GM19193 (cell line): ENCODE data around the gene SEC24D.

Source experiments
- POLR2A ChIP-seq: IDR thresholded peaks from 4 replicates; pipeline ENCODE4 v1.6.1; 2011; ENCODE audit not compliant: insufficient read depth, insufficient read length; ENCODE audit errors: extremely low read depth

SEC24D gene

DNA sequence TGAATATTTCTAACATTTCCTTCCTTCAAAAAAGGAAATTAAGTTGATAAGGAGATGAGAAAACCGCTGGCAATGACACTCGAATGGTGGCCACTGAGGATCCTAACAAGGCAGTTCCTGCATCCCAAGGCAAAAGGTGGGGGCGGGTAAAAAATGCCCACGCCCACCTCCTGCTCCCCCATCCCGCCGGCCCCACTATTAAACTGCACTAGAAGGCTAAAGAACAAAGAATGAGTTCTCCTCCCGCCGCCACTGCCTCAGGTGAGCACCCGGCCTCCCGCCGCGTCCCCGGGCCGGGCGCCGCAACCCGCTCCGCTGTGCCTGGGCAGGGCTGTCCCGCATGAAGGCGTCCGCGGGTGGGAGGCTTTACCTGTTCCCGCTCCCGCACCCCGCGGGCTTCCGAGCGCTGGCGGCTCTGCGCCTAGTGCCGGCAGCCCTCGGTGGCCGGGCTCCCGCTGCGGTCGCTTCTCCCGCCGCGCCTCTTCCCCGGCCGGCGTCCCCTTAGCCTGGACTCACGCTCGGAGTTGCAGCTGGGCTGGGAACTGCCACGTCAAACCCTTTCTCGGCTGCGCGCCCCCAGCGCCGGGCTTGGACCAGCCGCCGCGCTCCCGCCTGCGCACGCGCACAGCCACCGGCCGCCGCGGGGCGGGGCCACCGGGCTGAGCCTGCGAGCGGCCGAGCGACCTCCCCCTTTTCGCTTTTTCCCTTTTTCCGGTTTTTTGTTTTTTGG, at the start of gene SEC24D:
Gene SEC24D, minus strand, starts transcription at position 556 of the 730 bp plus-strand sequence. CDS start 2,430 bp downstream, outside the sequence.
- peak; percentile 76 for TF ChIP-seq POLR2A

- no peak for TF ChIP-seq POLR2A
Measured at GRCh38 chr4:118884716-118885115, 48.8 kb upstream of the SEC24D start.

- no peak for TF ChIP-seq POLR2A
Measured at GRCh38 chr4:118883861-118884260, 47.9 kb upstream of the SEC24D start.

- TF ChIP-seq POLR2A = no peak
Measured at GRCh38 chr4:118881512-118882146, 45.7 kb upstream of the SEC24D start.

GRCh38 chr4:118879409-118879808, 43.5 kb upstream of the SEC24D start:
- TF ChIP-seq POLR2A = no peak

- no peak for TF ChIP-seq POLR2A
Measured at GRCh38 chr4:118877797-118878196, 41.9 kb upstream of the SEC24D start.

DNA sequence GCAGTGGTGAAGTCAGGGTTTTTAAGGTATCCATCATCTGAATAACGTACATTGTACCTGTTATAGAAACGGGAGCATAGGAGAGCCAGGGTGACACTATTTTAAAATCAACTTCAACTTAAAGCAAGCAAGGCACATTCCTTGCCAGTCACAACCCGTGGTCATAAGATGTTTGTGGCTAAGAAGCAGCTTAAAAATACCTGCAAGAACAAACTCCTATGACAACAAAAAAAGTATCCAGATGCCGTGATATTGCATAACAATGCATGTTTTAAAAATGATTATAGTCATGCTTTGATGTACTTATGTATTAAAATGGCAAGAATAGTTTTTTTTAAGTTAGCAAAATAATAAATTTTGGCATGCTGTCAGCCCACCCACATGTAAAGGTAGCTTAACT, 36.3 kb upstream of the SEC24D start:
- TF ChIP-seq POLR2A = no peak

DNA sequence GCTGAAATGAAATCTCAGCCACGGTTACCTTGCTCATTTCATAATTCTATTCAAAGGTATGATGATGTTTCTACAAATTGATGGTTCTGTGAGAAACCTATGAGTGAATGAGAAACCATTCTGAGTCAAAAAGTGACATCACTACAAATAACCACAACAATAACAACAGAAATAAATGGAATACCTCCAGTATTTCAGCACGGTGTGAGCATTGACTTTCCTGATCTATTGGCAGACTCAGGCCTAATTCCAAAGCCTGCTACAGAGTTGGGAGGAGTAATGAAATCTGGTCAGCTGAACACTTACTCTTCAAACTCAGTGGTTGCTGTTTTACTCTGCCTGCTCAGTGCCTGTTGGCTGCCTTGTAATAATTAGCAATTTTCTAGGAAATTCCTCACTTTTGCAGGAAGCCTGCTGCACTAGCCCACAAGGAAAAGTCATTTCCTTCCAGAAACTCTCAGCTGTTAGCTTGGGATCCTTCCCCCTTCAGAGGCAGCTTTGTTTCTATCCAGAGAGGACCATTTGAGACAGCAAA, 33.9 kb upstream of the SEC24D start:
- TF ChIP-seq POLR2A = no peak

GRCh38 chr4:118867311-118868067, 31.6 kb upstream of the SEC24D start:
- no peak for TF ChIP-seq POLR2A

GRCh38 chr4:118866442-118866841, 30.5 kb upstream of the SEC24D start:
- TF ChIP-seq POLR2A = no peak

DNA sequence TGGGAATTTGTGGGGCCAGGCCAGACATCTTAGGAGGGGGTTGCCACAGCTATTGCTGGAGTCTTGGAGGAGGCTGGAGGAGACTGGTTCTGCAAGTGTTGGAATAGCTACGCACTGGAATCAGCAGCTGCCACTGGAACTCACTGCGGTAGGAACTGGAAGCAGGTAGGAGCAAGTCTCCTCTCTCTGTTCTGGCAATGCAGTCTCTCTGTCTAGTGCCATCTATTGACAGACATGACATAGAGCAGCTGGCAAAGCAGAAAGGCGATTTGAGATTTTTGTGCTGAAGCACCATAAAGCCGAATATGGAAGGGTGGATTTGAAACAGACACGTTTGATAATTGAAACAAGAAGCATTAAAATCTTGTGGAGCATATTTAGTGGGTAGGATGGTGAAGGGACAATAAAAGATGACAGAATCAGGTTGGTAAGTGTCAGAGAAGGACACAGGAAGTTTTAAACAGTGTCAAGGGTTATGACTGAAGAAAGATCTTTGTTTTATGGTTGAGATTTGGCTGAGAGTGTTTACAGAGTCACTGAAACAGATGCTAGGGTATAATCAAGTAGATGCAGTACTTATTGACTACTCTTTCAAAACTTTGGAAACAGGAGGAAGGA, 29.3 kb upstream of the SEC24D start:
- TF ChIP-seq POLR2A = no peak

- TF ChIP-seq POLR2A = no peak
Measured at GRCh38 chr4:118858779-118859178, 22.9 kb upstream of the SEC24D start.

- no peak for TF ChIP-seq POLR2A
Measured at GRCh38 chr4:118857760-118858159, 21.8 kb upstream of the SEC24D start.

DNA sequence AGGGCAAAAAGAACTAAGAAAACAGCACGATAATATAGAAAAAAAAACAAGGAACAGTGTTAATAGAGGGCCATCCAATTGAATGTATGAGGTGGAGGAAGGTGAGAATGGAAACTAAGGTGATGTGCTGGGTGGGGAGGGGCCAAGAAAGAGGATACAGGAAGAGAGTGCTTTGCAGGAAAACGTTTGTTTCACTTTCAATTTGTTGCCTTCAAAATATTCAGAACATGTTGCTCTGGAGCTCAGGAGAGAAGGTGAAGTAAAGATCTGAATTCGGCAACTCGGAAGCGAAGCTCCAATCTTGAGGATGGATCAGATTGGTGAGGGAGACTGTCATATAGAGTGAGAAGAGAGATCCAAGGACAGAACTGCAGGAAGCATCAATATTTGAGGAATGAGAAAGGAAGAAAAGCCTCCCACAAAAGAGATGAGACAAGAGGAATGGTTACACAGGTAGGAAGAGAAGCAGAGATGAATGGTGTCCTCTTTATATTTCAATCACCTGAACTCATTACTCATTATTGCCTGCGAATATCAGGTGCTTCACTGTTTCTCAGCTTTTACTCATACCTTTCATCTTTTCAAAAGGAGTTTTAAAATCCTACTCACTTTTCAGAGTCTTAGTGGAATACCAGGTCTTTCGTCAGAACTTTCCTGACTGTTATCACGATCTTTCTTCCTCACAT, 14.7 kb upstream of the SEC24D start:
- TF ChIP-seq POLR2A = no peak

DNA sequence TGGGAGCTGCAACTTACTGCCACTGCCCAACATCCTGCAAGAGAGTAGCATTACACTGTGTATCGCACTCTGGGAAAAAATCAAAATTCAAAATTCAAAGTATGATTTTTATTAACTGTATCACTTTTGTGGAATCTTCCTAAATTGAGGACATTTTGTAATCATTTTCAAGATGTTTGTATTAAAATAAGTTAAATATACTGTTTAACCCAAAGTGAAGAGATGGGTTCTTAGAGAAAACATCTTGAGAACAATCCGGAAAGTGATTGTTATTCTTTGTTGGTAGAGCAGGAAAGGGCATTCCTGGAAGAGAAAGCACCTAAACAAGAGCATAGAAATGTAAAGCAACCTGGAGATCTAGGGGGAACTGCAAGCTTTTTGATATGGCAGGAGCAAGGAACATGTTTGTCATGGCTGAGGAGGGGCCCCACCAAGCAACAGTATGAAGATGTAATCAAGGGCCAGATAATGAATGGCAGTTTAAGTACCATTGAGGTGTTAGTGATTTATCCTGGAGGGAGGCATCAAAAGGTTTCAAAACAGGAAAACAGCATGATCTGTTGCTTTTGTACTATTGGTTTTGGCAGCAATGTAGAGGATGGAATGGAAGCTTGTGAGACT, 14.1 kb upstream of the SEC24D start:
- TF ChIP-seq POLR2A = no peak

DNA sequence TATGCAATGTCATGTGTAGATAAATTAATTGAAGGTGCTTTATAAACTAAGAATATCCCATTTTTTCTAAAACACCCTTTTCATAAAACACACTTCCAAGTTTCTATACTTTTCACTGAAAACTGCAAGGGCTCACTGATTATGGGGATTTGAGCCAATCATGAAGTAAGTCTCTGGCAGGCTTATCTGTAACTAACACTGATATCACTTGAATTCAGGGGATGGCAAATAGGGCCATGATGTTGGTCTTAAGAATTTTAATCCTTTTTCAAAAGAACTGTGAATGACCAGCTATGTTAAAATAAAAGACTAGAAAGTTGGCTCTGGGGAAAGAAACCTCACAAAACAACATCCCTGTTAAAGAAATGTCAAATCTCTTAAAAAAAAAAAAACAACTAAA, 13.0 kb upstream of the SEC24D start:
- TF ChIP-seq POLR2A = no peak
